ENCODE measurements around the gene FPR3.
A peak's percentile ranks its signal among the peaks of the same experiment; 100 is the strongest.
"Not testable (repeated sequence)": the region's sequence is repeated elsewhere in the genome, so short reads cannot be mapped to it uniquely, and the experiment has no call there.

Gene FPR3

GRCh38 chr19:51794885-51795490 lies at the start of gene FPR3:
FPR3 (plus strand) TSS chr19:51795157; CDS start chr19:51823749, 28,592 bp downstream.
- no peak for DNase-seq (ENCODE audit: low spot score)

GRCh38 chr19:51746731-51747130 lies 48.2 kb upstream of the FPR3 start:
- no peak for DNase-seq (ENCODE audit: low spot score)

- DNase-seq (ENCODE audit: low spot score), result no peak
Measured at GRCh38 chr19:51749979-51750378, 45.0 kb upstream of the FPR3 start.

- DNase-seq (ENCODE audit: low spot score), result no peak
Measured at GRCh38 chr19:51750400-51751094, 44.4 kb upstream of the FPR3 start.

GRCh38 chr19:51751655-51752054 lies 43.3 kb upstream of the FPR3 start, which contains the start of gene FPR1:
FPR1 (minus strand) TSS chr19:51751878; CDS start chr19:51746994, 4,884 bp downstream.
- peak; percentile 63 for DNase-seq (ENCODE audit: low spot score)

- DNase-seq (ENCODE audit: low spot score), result peak; percentile 55
Measured at GRCh38 chr19:51754109-51754508, 40.8 kb upstream of the FPR3 start.

- DNase-seq (ENCODE audit: low spot score), result no peak
Measured at GRCh38 chr19:51754770-51755169, 40.2 kb upstream of the FPR3 start.

GRCh38 chr19:51755571-51755970 lies 39.4 kb upstream of the FPR3 start:
- no peak for DNase-seq (ENCODE audit: low spot score)

GRCh38 chr19:51760697-51761356 lies 34.1 kb upstream of the FPR3 start, which contains the start of gene FPR2:
FPR2 (plus strand) TSS chr19:51761180; CDS start chr19:51768659, 7,479 bp downstream.
- no peak for DNase-seq (ENCODE audit: low spot score)

GRCh38 chr19:51761696-51762095 lies 33.3 kb upstream of the FPR3 start:
- DNase-seq (ENCODE audit: low spot score), result no peak

- DNase-seq (ENCODE audit: low spot score), result no peak
Measured at GRCh38 chr19:51765086-51765485, 29.9 kb upstream of the FPR3 start.

- DNase-seq (ENCODE audit: low spot score), result no peak
Measured at GRCh38 chr19:51766461-51766860, 28.5 kb upstream of the FPR3 start.

GRCh38 chr19:51771376-51772130 lies 23.4 kb upstream of the FPR3 start:
- peak; percentile 12 for DNase-seq (ENCODE audit: low spot score)

- no peak for DNase-seq (ENCODE audit: low spot score)
Measured at GRCh38 chr19:51772977-51773376, 22.0 kb upstream of the FPR3 start.

GRCh38 chr19:51776561-51776960 lies 18.4 kb upstream of the FPR3 start:
- DNase-seq (ENCODE audit: low spot score), result not testable (repeated sequence)

GRCh38 chr19:51777570-51778462 lies 17.1 kb upstream of the FPR3 start:
- peak; percentile 96 for DNase-seq (ENCODE audit: low spot score)

GRCh38 chr19:51779181-51779580 lies 15.8 kb upstream of the FPR3 start:
- DNase-seq (ENCODE audit: low spot score), result no peak

- DNase-seq (ENCODE audit: low spot score), result no peak
Measured at GRCh38 chr19:51779703-51780102, 15.3 kb upstream of the FPR3 start.

GRCh38 chr19:51780270-51780669 lies 14.7 kb upstream of the FPR3 start:
- no peak for DNase-seq (ENCODE audit: low spot score)

GRCh38 chr19:51781999-51782398 lies 13.0 kb upstream of the FPR3 start:
- no peak for DNase-seq (ENCODE audit: low spot score)

GRCh38 chr19:51783372-51783771 lies 11.6 kb upstream of the FPR3 start:
- no peak for DNase-seq (ENCODE audit: low spot score)
